ENCODE data around the gene BST1. TPM values are rescaled to one million over a fixed set of nuclear protein-coding genes. Genes with fewer than 3 reads are reported as not detected.

The BST1 gene
- total RNA-seq, result 4.5 TPM

- peak; percentile 50 to 55 for DNase-seq (ENCODE audit: low spot score in 2 of 2)
- FAIRE-seq, result no peak
Observed at GRCh38 chr4:15702941-15703403, at the start of gene BST1. Gene BST1, plus strand, starts transcription at chr4:15703065. Its CDS starts 80 bp downstream, at chr4:15703145.

- FAIRE-seq (no peak), DNase-seq (ENCODE audit: low spot score in 2 of 2) (no peak)
Observed at GRCh38 chr4:15653420-15653819, 49.4 kb upstream of the BST1 start.

- peak in 1 of 2 donors; percentile 35 for DNase-seq (ENCODE audit: low spot score in 2 of 2)
- FAIRE-seq, result no peak
Observed at GRCh38 chr4:15653864-15654592, 48.8 kb upstream of the BST1 start.

GRCh38 chr4:15654593-15655222 is 48.2 kb upstream of the BST1 start:
- peak in 1 of 2 donors; percentile 44 for DNase-seq (ENCODE audit: low spot score in 2 of 2)
- no peak for FAIRE-seq

GRCh38 chr4:15655223-15656037 is 47.4 kb upstream of the BST1 start, which contains the start of gene FBXL5:
Gene FBXL5, minus strand, starts transcription at chr4:15655357. Its CDS starts 70 bp downstream, at chr4:15655287.
- no peak for FAIRE-seq
- peak; percentile 91 to 95 for DNase-seq (ENCODE audit: low spot score in 2 of 2)

- DNase-seq (ENCODE audit: low spot score in 2 of 2) (peak in 1 of 2 donors; percentile 20), FAIRE-seq (no peak)
Observed at GRCh38 chr4:15656038-15656470, 46.8 kb upstream of the BST1 start.

GRCh38 chr4:15657366-15657765 is 45.5 kb upstream of the BST1 start:
- FAIRE-seq, result no peak

GRCh38 chr4:15658136-15658770 is 44.6 kb upstream of the BST1 start:
- no peak for DNase-seq (ENCODE audit: low spot score in 2 of 2)

More at GRCh38 chr4:15657366-15657765, 45.5 kb upstream of the BST1 start:
- no peak for DNase-seq (ENCODE audit: low spot score in 2 of 2)

GRCh38 chr4:15658781-15659180 is 44.1 kb upstream of the BST1 start:
- DNase-seq (ENCODE audit: low spot score in 2 of 2), result no peak
- no peak for FAIRE-seq

More at GRCh38 chr4:15658136-15658770, 44.6 kb upstream of the BST1 start:
- no peak for FAIRE-seq

GRCh38 chr4:15659768-15660570 is 42.9 kb upstream of the BST1 start:
- FAIRE-seq (no peak), DNase-seq (ENCODE audit: low spot score in 2 of 2) (no peak)

- DNase-seq (ENCODE audit: low spot score in 2 of 2), result no peak
- no peak for FAIRE-seq
Observed at GRCh38 chr4:15665753-15666365, 37.0 kb upstream of the BST1 start.

GRCh38 chr4:15667006-15667405 is 35.9 kb upstream of the BST1 start:
- FAIRE-seq, result no peak
- no peak for DNase-seq (ENCODE audit: low spot score in 2 of 2)

- no peak for DNase-seq (ENCODE audit: low spot score in 2 of 2)
- FAIRE-seq, result no peak
Observed at GRCh38 chr4:15668566-15669435, 34.1 kb upstream of the BST1 start.

GRCh38 chr4:15670576-15670975 is 32.3 kb upstream of the BST1 start:
- no peak for DNase-seq (ENCODE audit: low spot score in 2 of 2)
- FAIRE-seq, result no peak

GRCh38 chr4:15672101-15672500 is 30.8 kb upstream of the BST1 start:
- no peak for DNase-seq (ENCODE audit: low spot score in 2 of 2)
- no peak for FAIRE-seq

- FAIRE-seq, result no peak
- no peak for DNase-seq (ENCODE audit: low spot score in 2 of 2)
Observed at GRCh38 chr4:15673337-15673736, 29.5 kb upstream of the BST1 start.

GRCh38 chr4:15674046-15674445 is 28.8 kb upstream of the BST1 start:
- DNase-seq (ENCODE audit: low spot score in 2 of 2), result no peak
- FAIRE-seq, result no peak

- FAIRE-seq (no peak), DNase-seq (ENCODE audit: low spot score in 2 of 2) (no peak)
Observed at GRCh38 chr4:15674926-15675325, 27.9 kb upstream of the BST1 start.
